Small intestine (tissue), 7 donors: Measurements from ENCODE around the gene TBCK. TPM values are rescaled to one million over a fixed set of nuclear protein-coding genes. Genes with fewer than 3 reads are reported as not detected.

ENCODE experiments used
- DNase-seq, 2 donors: peaks; one replicate each; pipeline versions ENCODE4 v3.0.0 to v3.0.0-alpha.2; 2013
- FAIRE-seq: peaks from 2 replicates; lab custom pipeline; 2012; peaks lifted over from hg19 to GRCh38; lab: Jason Lieb, UNC
- H3K27ac ChIP-seq, 3 donors: one replicate each; pipeline ENCODE4 v1.5.1; 2013; ENCODE audit warnings: low read length in 2 of 3, mild to moderate bottlenecking in 2 of 3, control low read depth in 1 of 3, inconsistent platforms in 1 of 3, low read depth in 1 of 3, moderate library complexity in 1 of 3
- H3K27me3 ChIP-seq, 3 donors: one replicate each; pipeline ENCODE4 v1.6.1; 2013; ENCODE audit warnings: low read length in 3 of 3, inconsistent platforms in 1 of 3; ENCODE audit not compliant: control insufficient read depth in 3 of 3, insufficient read depth in 3 of 3
- H3K36me3 ChIP-seq, 3 donors: one replicate each; pipeline ENCODE4 v1.6.1; 2013; ENCODE audit warnings: low read length in 3 of 3, inconsistent platforms in 1 of 3, low read depth in 1 of 3, mild to moderate bottlenecking in 1 of 3, moderate library complexity in 1 of 3; ENCODE audit not compliant: control insufficient read depth in 3 of 3, insufficient read depth in 2 of 3
- H3K4me1 ChIP-seq, 3 donors: one replicate each; pipeline ENCODE4 v1.6.1; 2013; ENCODE audit warnings: low read length in 2 of 3, inconsistent platforms in 1 of 3, low read depth in 1 of 3, mild to moderate bottlenecking in 1 of 3, moderate library complexity in 1 of 3; ENCODE audit not compliant: control insufficient read depth in 3 of 3, insufficient read depth in 2 of 3
- H3K4me3 ChIP-seq, 3 donors: one replicate each; pipeline ENCODE4 v1.5.1; 2013; ENCODE audit warnings: low read length in 3 of 3, control low read depth in 1 of 3, inconsistent platforms in 1 of 3, low read depth in 1 of 3, mild to moderate bottlenecking in 1 of 3, moderate library complexity in 1 of 3
- H3K9me3 ChIP-seq, 2 donors: one replicate each; pipeline ENCODE4 v1.6.1; 2013; ENCODE audit warnings: low read depth in 1 of 2, low read length in 1 of 2; ENCODE audit not compliant: control insufficient read depth in 2 of 2, insufficient read depth in 1 of 2
- WGBS, 3 donors: extraction: QIAGEN DNeasy Blood & Tissue Kit; methylation state at CpG; one replicate each; pipeline ENCODE4 v1.1.7; 2013; 5-methylcytosine and 5-hydroxymethylcytosine counted together
- polyA plus RNA-seq, 4 donors: library from polyadenylated mRNA; stranded (reverse) in 3 of 4; unstranded in 1 of 4; fragments of 200-250 nt in 3 of 4; fragments of 120-200 nt in 1 of 4; gene quantifications; one replicate each; pipeline versions ENCODE4 v1.2.1 to v1.2.3, GENCODE V29; 2013
- donor health status: healthy with polysubstance abuse.
- donor health status: control.
- donor health status: control.
- donor health status: Bipolar disorder and iron deficiency.
- donor health status: healthy.

Gene TBCK
- polyA plus RNA-seq, 4 donors, result 5.1 to 31.6 (median 9.3) TPM

DNA sequence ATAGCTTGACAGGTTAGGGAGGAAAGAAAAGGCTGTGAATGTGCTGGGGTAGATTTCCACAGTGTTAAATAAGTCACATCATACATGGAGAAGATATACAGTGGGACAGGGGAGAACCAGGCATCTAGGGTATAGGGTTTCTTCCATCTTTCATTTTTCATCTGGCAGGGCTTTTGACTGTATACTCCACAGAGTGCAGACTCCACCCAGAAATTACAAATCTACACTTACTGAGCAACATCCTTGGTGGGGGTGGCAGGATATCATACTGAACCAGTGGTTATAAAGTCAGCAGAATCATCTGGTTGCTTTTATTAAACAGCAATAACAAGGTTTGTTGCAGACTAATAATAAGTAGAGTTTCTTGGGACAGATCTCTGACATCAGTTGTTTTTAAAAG is 266.5 kb downstream of the TBCK start:
- no peaks in the 10 kb centered on the region for H3K9me3 ChIP-seq
- no peak overlapping the region for H3K4me3 ChIP-seq
- H3K4me1 ChIP-seq, result peaks cover 0 to 3% (median 0%) of the 10 kb centered on the region in 3 donors
- no peaks in the 10 kb centered on the region for H3K27me3 ChIP-seq
- no peak overlapping the region for H3K27ac ChIP-seq
- peaks cover 0 to 5% (median 2%) of the 10 kb centered on the region in 3 donors for H3K36me3 ChIP-seq
- no peak for DNase-seq
- no peak for FAIRE-seq

DNA sequence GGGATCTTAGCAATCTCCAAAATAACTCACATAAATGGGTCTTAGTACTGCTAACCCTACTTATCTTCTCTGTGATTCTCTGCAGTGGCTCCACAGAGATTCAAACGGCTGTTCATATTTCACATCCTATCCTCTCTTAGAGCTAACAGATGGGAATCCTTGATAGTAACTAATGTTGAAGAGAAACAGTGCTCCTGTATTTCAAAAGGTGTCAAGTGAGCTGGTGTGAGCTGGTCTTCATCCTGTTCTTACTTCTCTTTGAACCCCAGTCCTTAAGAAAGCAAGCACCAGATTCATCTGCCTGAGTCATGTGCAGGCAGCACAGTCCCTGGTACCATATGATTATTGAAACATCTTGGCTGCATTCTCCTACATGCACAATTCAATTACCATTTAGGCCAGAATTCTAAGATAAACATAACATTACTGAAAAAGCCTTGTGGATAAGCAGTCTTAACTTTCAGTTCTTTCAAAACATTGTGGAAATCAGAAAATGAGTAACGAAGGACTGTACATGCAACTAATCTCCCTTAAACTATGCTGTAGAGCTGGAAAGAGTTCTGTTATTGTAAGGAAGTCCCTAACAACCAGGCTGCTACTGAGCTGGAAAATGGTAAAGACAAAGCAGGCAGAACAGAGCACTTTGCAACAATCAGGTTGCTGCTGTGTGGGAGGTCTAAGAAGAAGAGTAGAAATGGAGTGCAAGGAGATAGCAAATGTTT is 267.6 kb downstream of the TBCK start:
- Histone ChIP-seq H3K27ac (no peak overlapping the region), H3K4me1 (peaks cover 0 to 3% (median 0%) of the 10 kb centered on the region in 3 donors), H3K36me3 (peaks cover 0 to 5% (median 2%) of the 10 kb centered on the region in 3 donors), H3K27me3 (no peaks in the 10 kb centered on the region), H3K9me3 (no peaks in the 10 kb centered on the region), H3K4me3 (no peak overlapping the region)
- DNase-seq (peak in 1 of 2 donors; percentile 8), FAIRE-seq (no peak)
- WGBS, 3 donors, result 61 to 91% (median 84%) methylated on average over 2 of the region's 2 CpGs

DNA sequence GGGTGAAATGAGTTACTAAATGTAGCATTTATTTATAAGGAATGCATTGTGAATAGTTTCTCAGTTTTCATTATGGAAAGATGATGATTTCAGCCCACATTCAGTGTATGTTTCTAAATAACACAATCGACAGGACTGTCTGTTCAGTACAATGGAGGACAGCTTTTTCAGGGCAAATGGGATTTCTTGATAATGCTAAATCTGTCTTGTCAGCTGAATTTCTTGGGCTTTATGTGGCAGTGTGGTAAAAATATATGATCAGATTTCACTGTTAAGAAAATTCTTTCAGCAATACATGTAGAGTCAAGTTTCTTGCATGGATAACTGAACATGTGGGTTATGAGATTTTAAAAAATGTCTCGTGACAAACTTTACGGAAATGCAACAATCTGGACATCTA is 269.9 kb downstream of the TBCK start:
- Histone ChIP-seq H3K4me1 (peaks cover 0 to 3% (median 0%) of the 10 kb centered on the region in 3 donors), H3K27ac (no peak overlapping the region), H3K36me3 (peaks cover 0 to 5% (median 2%) of the 10 kb centered on the region in 3 donors), H3K4me3 (no peak overlapping the region), H3K9me3 (no peaks in the 10 kb centered on the region), H3K27me3 (no peaks in the 10 kb centered on the region)
- DNase-seq, result no peak
- FAIRE-seq, result no peak
- 94 to 96% (median 95%) methylated on average over 3 of the region's 3 CpGs for WGBS, 3 donors

DNA sequence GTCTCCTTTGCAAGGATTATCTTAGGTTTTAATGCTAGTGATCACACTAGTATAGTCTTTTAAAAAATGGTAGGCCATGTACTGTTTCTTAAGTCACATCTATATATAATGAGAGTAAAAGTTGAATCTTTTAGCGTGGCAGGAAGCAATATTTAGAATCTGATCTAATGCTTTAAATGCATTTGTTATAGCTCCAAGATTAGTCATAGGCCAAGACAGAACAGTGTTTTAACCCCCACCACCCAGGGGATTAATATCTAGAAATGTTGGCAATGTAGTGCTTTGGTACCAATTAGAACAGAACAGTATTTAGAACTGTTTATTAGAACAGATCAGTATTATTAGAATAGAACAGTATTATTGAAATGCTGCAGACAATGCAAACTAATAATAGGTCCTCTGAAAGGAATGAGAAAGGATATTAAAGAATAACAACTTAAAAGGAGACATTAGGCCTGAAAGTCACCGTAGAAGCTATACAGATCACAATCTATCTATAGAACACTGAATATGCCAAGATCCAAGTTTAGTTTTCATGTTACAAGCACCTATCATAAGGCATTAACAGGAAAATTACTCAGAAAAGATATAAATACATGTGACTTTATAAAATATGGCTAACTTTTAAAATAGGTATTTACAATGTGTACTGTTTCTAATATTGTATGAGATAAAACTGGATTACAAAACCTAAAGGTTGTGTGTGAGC is 274.6 kb downstream of the TBCK start:
- no peaks in the 10 kb centered on the region for H3K9me3 ChIP-seq

DNA sequence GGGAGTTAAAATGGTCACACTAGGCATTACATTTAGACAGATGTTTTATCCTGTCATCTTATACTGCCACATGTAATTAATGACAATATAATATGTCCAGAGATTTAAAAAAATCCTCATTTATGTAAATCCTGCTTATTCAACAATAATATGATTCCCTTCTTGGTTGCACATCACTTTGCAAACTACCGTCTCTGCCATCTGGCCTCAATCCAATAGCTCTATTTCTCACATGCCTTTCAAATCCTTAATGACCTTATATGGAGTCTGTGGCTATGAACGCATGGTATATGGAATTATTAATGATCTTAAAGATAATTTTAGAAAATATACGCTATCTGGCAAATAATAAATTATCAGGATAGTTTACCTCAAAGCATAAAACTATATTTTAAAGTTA is 276.2 kb downstream of the TBCK start:
- no peaks in the 10 kb centered on the region for H3K9me3 ChIP-seq
- no peak overlapping the region for H3K27ac ChIP-seq
- WGBS, 3 donors, result 62 to 77% (median 71%) methylated on average over 3 of the region's 3 CpGs
- no peak for DNase-seq
- FAIRE-seq, result no peak
- H3K4me1 ChIP-seq, result no peaks in the 10 kb centered on the region
- no peaks in the 10 kb centered on the region for H3K36me3 ChIP-seq
- H3K27me3 ChIP-seq, result no peaks in the 10 kb centered on the region
- H3K4me3 ChIP-seq, result no peak overlapping the region

More for the DNA sequence above, 274.6 kb downstream of the TBCK start:
- Histone ChIP-seq H3K27ac (no peak overlapping the region), H3K27me3 (no peaks in the 10 kb centered on the region), H3K4me1 (no peaks in the 10 kb centered on the region), H3K4me3 (no peak overlapping the region), H3K36me3 (peaks cover 0 to 5% (median 2%) of the 10 kb centered on the region in 3 donors)
- 69 to 93% (median 91%) methylated on average over 2 of the region's 2 CpGs for WGBS, 3 donors
- DNase-seq (no peak), FAIRE-seq (no peak)

DNA sequence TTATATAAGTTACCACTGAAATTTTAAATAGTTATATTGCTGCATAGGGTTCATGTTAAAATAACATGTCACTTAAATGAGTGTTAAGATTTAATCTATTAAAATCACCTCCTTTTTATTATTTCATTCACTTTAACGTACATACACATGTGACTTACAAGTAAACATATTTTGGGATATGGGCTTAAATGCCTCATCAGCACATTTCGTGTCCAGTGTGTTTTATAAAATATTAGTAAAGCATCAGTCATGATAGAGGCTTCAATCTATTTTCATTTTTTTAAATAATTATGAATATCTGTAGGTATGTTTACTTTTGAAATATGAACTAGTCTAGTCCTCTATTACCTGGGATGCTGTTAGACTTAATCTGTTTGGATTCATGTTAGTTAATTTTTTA is 277.1 kb downstream of the TBCK start:
- Histone ChIP-seq H3K9me3 (no peaks in the 10 kb centered on the region), H3K4me1 (no peaks in the 10 kb centered on the region), H3K27me3 (no peaks in the 10 kb centered on the region), H3K27ac (no peak overlapping the region), H3K36me3 (no peaks in the 10 kb centered on the region), H3K4me3 (no peak overlapping the region)
- no peak for DNase-seq
- no peak for FAIRE-seq
- 78 to 85% (median 82%) methylated on average over 2 of the region's 2 CpGs for WGBS, 3 donors

DNA sequence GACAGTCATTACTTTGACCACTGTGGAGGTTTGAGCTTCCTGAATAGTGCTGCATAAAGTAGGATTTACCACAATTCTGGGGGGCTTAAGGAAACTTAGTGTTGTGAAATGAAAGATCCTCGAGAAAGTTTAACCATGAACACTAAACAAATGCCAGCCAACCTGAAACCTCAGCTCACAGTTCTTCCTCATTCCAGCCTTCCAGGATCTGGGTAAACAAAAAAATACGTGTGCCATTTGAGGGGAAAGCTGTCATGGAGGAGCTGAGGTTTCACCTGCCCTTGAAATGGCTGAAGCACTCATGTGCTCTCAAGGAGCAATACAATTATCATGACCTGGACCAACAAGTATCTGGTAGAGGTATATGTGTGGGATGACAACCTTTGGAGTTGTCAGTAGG is 278.0 kb downstream of the TBCK start:
- DNase-seq, result no peak
- Histone ChIP-seq H3K9me3 (no peaks in the 10 kb centered on the region), H3K36me3 (no peaks in the 10 kb centered on the region), H3K27me3 (no peaks in the 10 kb centered on the region), H3K4me1 (no peaks in the 10 kb centered on the region), H3K27ac (no peak overlapping the region), H3K4me3 (no peak overlapping the region)
- WGBS, 3 donors, result 32 to 44% (median 37%) methylated on average over 2 of the region's 2 CpGs
- FAIRE-seq, result no peak

DNA sequence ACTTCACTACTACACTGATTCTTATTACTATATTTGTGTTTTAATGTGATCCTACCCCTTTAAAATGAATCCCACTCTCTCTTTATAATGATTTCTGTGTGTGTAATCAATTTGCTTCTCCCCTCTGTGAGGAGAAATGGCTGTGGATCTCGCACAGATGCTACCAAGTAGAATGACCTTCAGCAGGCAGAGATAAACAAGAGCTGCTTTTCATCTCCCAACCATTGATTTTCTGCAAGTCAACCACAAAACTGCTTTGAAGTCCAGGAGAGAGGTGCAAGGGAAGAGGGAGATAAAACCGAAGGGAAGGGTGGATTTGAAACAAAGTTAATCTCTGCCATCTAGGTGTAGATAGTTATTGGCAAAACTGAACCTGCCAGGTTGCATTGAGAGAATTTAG is 279.2 kb downstream of the TBCK start:
- DNase-seq (no peak), FAIRE-seq (no peak)
- 35 to 53% (median 38%) methylated on average over 2 of the region's 2 CpGs for WGBS, 3 donors
- Histone ChIP-seq H3K27me3 (no peaks in the 10 kb centered on the region), H3K4me3 (no peak overlapping the region), H3K27ac (no peak overlapping the region), H3K36me3 (no peaks in the 10 kb centered on the region), H3K9me3 (peaks cover 0 to 7% of the 10 kb centered on the region in 2 donors), H3K4me1 (no peaks in the 10 kb centered on the region)
